Measurements from ENCODE around the gene ARID1A.

- TF ChIP-seq POLR2AphosphoS5 (IDR thresholded peaks at IDR 0.05; ENCODE audit: low read depth, low read length) (no peak), TAF7 (optimal IDR thresholded peaks at IDR 0.05; ENCODE audit: borderline replicate concordance, low read depth, low read length) (no peak), CEBPB (IDR thresholded peaks at IDR 0.05; ENCODE audit: low read depth, low read length) (no peak), JUND (IDR thresholded peaks at IDR 0.05; ENCODE audit: low read length) (no peak), CBX5 (IDR thresholded peaks at IDR 0.05; ENCODE audit: low read depth, low read length) (no peak)
Observed at GRCh38 chr1:26728645-26729044, 32.8 kb downstream of the ARID1A start.

Data from H1 (cell line).